HCT116 (cell line): ENCODE data around the gene SCN4A. TPM values are rescaled to one million over a fixed set of nuclear protein-coding genes. Genes with fewer than 3 reads are reported as not detected.
A peak's percentile ranks its signal among the peaks of the same experiment; 100 is the strongest.

Experiments
- ATAC-seq: fragments of 200-7000 bp; cut with Tn5 transposase; 2 replicates; pipeline ENCODE4 v1.9.1; 2020; ENCODE audit warnings: mild to moderate bottlenecking, moderate library complexity
- BruUV-seq: library from RNA; stranded (reverse); fragments of 400-500 nt; replicated peaks from 2 replicates; lab custom pipeline; 2021; lab: Mats Ljungman, UMichigan
- CTCF ChIA-PET: fragments of 300-600 bp; sonication (Branson Sonifier 250); formaldehyde crosslinking; loops from one replicate; lab custom pipeline; 2021; ENCODE audit warnings: antibody characterized with exemption; lab: Charles Lee
- POLR2A ChIA-PET: fragments of 300-600, 350-600 bp; sonication (Branson Sonifier 250); formaldehyde crosslinking; loops from one replicate; lab custom pipeline; 2021; ENCODE audit warnings: antibody characterized with exemption; lab: Charles Lee
- RAD21 ChIA-PET, 2 experiments: fragments of 300-600 bp; sonication (Branson Sonifier 250); formaldehyde crosslinking; loops; one replicate each; lab custom pipeline; 2023; ENCODE audit warnings: low total read pairs in 2 of 2; ENCODE audit not compliant: uncharacterized antibody in 2 of 2, unreplicated experiment in 2 of 2, low non-redundant PET in 1 of 2; lab: Charles Lee
- DNase-seq: peaks from one replicate; pipeline ENCODE4 v3.0.0-alpha.2; 2010; ENCODE audit warnings: low read depth, low spot score
- H2AFZ ChIP-seq: fragments of 200-600 bp; shearing (Covaris generic), sonication (generic); 2 replicates; pipeline ENCODE4 v1.6.1; 2017; ENCODE audit warnings: low read depth, mixed run types, mixed read lengths, antibody characterized with exemption, low read length; ENCODE audit not compliant: poor library complexity, severe bottlenecking
- H3K27ac ChIP-seq: 2 replicates; pipeline ENCODE4 v1.5.1; 2012; ENCODE audit warnings: low read depth, low read length
- H3K27me3 ChIP-seq: fragments of 200-600 bp; sonication (generic); 2 replicates; pipeline ENCODE4 v1.6.1; 2016; ENCODE audit warnings: mixed run types, low read length, mixed read lengths; ENCODE audit not compliant: insufficient read depth
- H3K36me3 ChIP-seq, 2 experiments: fragments of 200-500 bp in 1 of 2; fragments of 200-600 bp in 1 of 2; sonication (Bioruptor generic) in 1 of 2; sonication (generic) in 1 of 2; 2 replicates each; pipeline versions ENCODE4 v1.5.1 to v1.6.1; 2014 to 2016; ENCODE audit warnings: low read length in 2 of 2, inconsistent platforms in 1 of 2, mixed read lengths in 1 of 2, mixed run types in 1 of 2; ENCODE audit not compliant: insufficient read depth in 2 of 2, control insufficient read depth in 1 of 2
- H3K4me1 ChIP-seq, 2 experiments: fragments of 200-600 bp in 1 of 2; sonication (generic) in 1 of 2; 2 replicates each; pipeline versions ENCODE4 v1.5.1 to v1.6.1; 2012 to 2017; ENCODE audit warnings: low read length in 2 of 2, inconsistent platforms in 1 of 2, mild to moderate bottlenecking in 1 of 2, mixed read lengths in 1 of 2, mixed run types in 1 of 2, moderate library complexity in 1 of 2; ENCODE audit not compliant: insufficient read depth in 2 of 2, control insufficient read depth in 1 of 2
- H3K4me2 ChIP-seq: fragments of 200-600 bp; sonication (generic); 2 replicates; pipeline ENCODE4 v1.6.1; 2017; ENCODE audit warnings: mixed run types, low read length, mixed read lengths
- H3K4me3 ChIP-seq, 2 experiments: fragments of 200-600 bp in 1 of 2; sonication (generic) in 1 of 2; replicated peaks in 1 of 2; 2 replicates each; pipeline ENCODE4 v1.5.1; 2011 to 2016; ENCODE audit warnings: low read length in 2 of 2, control low read depth in 1 of 2, low read depth in 1 of 2, mild to moderate bottlenecking in 1 of 2, mixed read lengths in 1 of 2, mixed run types in 1 of 2
- H3K79me2 ChIP-seq: fragments of 200-600 bp; sonication (generic); 2 replicates; pipeline ENCODE4 v1.6.1; 2017; ENCODE audit warnings: mild to moderate bottlenecking, mixed run types, low read length, moderate library complexity, mixed read lengths; ENCODE audit not compliant: insufficient read depth
- H3K9ac ChIP-seq: fragments of 200-600 bp; sonication (generic); 2 replicates; pipeline ENCODE4 v1.6.1; 2016; ENCODE audit warnings: low read length, mixed read lengths
- H3K9me2 ChIP-seq: fragments of 200-600 bp; sonication (generic), shearing (Covaris generic); 2 replicates; pipeline ENCODE4 v1.6.1; 2017; ENCODE audit warnings: mixed run types, mild to moderate bottlenecking, moderate library complexity; ENCODE audit not compliant: insufficient read depth
- H3K9me3 ChIP-seq, 2 experiments: fragments of 200-500 bp in 1 of 2; fragments of 200-600 bp in 1 of 2; sonication (Bioruptor generic) in 1 of 2; sonication (generic) in 1 of 2; 2 replicates each; pipeline ENCODE4 v1.6.1; 2014 to 2017; ENCODE audit warnings: low read length in 2 of 2, mixed read lengths in 2 of 2, inconsistent platforms in 1 of 2, low read depth in 1 of 2, mild to moderate bottlenecking in 1 of 2, mixed run types in 1 of 2, moderate library complexity in 1 of 2; ENCODE audit not compliant: control insufficient read depth in 1 of 2, insufficient read depth in 1 of 2
- H4K20me1 ChIP-seq: fragments of 200-600 bp; sonication (generic), shearing (Covaris generic); 2 replicates; pipeline ENCODE4 v1.6.1; 2017; ENCODE audit warnings: mixed run types, mild to moderate bottlenecking, moderate library complexity; ENCODE audit not compliant: insufficient read depth
- CBX3 ChIP-seq: IDR thresholded peaks from 2 replicates; pipeline ENCODE4 v1.6.1; 2012; ENCODE audit warnings: low read depth
- ELF1 ChIP-seq: IDR thresholded peaks from 2 replicates; pipeline ENCODE4 v1.6.1; 2012; ENCODE audit warnings: low read depth, borderline replicate concordance
- EZH2phosphoT487 ChIP-seq: fragments of 200-600 bp; IDR thresholded peaks from 2 replicates; pipeline ENCODE4 v1.6.1; 2018; ENCODE audit warnings: antibody characterized with exemption, borderline replicate concordance
- SRF ChIP-seq: IDR thresholded peaks from 2 replicates; pipeline ENCODE4 v1.6.1; 2012; ENCODE audit warnings: low read depth
- ZFX ChIP-seq: fragments of 450-650 bp; IDR thresholded peaks from 2 replicates; pipeline ENCODE4 v1.6.1; 2017
- ZNF274 ChIP-seq: fragments of 200-500 bp; sonication (Bioruptor generic); IDR thresholded peaks from 2 replicates; pipeline ENCODE4 v1.6.1; 2014; ENCODE audit warnings: mild to moderate bottlenecking, low read depth, low read length, inconsistent platforms
- intact Hi-C: fragments of 100-400 bp; cut with micrococcal nuclease; formaldehyde crosslinking; loops from 2 replicates; pipeline ENCODE4 v1.10.0; 2022
- total RNA-seq: library from RNA; stranded (reverse); gene quantifications from one replicate; pipeline ENCODE4 v1.2.1, GENCODE V29; 2021; ENCODE audit not compliant: unreplicated experiment
- TF ChIP-seq, protein P1 (sequence below), 3 experiments: fragments of 200-600 bp in 1 of 3; sonication (generic) in 1 of 3; IDR thresholded peaks in 2 of 3; conservative IDR thresholded peaks in 1 of 3; 2 replicates each; pipeline ENCODE4 v1.5.1; 2012 to 2017; ENCODE audit warnings: low read depth in 2 of 3, low read length in 2 of 3, antibody characterized with exemption in 1 of 3, borderline replicate concordance in 1 of 3, control low read depth in 1 of 3, mild to moderate bottlenecking in 1 of 3, mixed read lengths in 1 of 3, mixed run types in 1 of 3, moderate library complexity in 1 of 3; ENCODE audit not compliant: insufficient read depth in 1 of 3

The SCN4A gene
- total RNA-seq, 1 experiment from 2014 or later: 2.7 TPM

DNA sequence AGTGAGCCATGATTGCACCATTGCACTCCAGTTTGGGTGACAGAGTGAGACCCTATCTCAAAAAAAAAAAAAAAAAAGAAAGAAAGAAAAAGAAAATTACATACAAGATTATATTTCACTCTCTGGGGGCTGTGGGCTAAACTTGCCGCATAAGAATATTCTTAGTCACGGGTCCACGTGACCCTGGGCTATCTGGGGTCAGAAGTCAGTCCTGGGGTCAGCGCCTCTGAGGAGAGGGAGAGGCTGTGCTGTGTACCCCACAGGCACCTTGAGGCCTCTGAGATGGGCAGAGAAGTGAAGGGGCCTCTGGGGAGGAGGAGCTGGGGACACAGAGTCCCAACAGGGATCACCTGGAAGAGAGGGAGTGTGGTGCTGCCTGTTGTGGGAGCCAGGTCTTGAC lies 34.8 kb downstream of the SCN4A start:
- H3K9me3 ChIP-seq: no peaks in the 10 kb centered on the region
- H4K20me1 ChIP-seq: no peaks in the 10 kb centered on the region
- POLR2A ChIA-PET: no interaction called here
- H3K27ac ChIP-seq: no peak overlapping the region
- no peak overlapping the region for H3K4me3 ChIP-seq
- H3K36me3 ChIP-seq: no peaks in the 10 kb centered on the region
- intact Hi-C loops: no loop called here
- H3K9me2 ChIP-seq: no peaks in the 10 kb centered on the region
- CTCF ChIA-PET: interaction anchor here (0.7 to 1.6 kb wide), 2 partner anchors 9 to 196 kb away, joined by 4 to 5 read pairs; no protein-coding TSS in a partner anchor
- H2AFZ ChIP-seq: no peak overlapping the region
- ATAC-seq (no peak), DNase-seq (no peak)
- TF ChIP-seq SRF: no peak
- TF ChIP-seq, protein P1, sequence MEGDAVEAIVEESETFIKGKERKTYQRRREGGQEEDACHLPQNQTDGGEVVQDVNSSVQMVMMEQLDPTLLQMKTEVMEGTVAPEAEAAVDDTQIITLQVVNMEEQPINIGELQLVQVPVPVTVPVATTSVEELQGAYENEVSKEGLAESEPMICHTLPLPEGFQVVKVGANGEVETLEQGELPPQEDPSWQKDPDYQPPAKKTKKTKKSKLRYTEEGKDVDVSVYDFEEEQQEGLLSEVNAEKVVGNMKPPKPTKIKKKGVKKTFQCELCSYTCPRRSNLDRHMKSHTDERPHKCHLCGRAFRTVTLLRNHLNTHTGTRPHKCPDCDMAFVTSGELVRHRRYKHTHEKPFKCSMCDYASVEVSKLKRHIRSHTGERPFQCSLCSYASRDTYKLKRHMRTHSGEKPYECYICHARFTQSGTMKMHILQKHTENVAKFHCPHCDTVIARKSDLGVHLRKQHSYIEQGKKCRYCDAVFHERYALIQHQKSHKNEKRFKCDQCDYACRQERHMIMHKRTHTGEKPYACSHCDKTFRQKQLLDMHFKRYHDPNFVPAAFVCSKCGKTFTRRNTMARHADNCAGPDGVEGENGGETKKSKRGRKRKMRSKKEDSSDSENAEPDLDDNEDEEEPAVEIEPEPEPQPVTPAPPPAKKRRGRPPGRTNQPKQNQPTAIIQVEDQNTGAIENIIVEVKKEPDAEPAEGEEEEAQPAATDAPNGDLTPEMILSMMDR (IDR thresholded peaks at IDR 0.05 in 2 of 3, conservative IDR thresholded peaks at IDR 0.05 in 1 of 3; ENCODE audit: borderline replicate concordance in 1 of 3, insufficient read depth in 1 of 3, low read depth in 2 of 3, low read length in 2 of 3): no peak
- no peak for TF ChIP-seq ZFX
- TF ChIP-seq EZH2phosphoT487: no peak
- TF ChIP-seq ZNF274: no peak
- no peak for TF ChIP-seq ELF1
- H3K79me2 ChIP-seq: no peaks in the 10 kb centered on the region
- no peaks in the 10 kb centered on the region for H3K4me1 ChIP-seq
- H3K4me2 ChIP-seq: no peak overlapping the region
- BruUV-seq: no TSS peak
- H3K27me3 ChIP-seq: no peaks in the 10 kb centered on the region
- RAD21 ChIA-PET: no interaction called here
- no peak overlapping the region for H3K9ac ChIP-seq

DNA sequence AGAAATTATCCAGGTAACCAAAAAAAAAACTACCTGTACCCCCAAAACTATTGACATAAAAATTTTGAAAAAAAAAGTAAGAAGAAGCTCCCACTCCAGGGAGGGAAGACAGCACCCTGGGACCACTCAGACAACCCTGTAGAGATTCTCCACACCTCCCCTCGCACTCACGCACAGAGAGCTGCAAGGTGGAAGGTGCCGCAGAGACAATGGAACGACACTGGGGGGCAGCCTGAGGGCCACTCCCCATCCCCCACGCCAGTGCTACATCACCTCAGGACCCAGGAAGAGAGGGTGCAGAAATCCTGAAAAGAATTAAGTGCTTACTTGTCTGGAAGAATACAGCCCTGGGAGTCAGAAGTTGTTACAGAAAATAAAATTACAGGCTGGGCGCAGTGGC lies 35.4 kb downstream of the SCN4A start:
- no peaks in the 10 kb centered on the region for H3K79me2 ChIP-seq
- no peak overlapping the region for H3K4me2 ChIP-seq
- no peak overlapping the region for H3K4me3 ChIP-seq
- no peak overlapping the region for H3K27ac ChIP-seq
- DNase-seq: no peak
- intact Hi-C loops: no loop called here
- ChIA-PET CTCF (interaction anchor here (1.2 to 1.6 kb wide), 3 partner anchors 9 to 196 kb away, joined by 3 to 7 read pairs (median 5); no protein-coding TSS in a partner anchor), POLR2A (no interaction called here), RAD21 (no interaction called here)
- no peaks in the 10 kb centered on the region for H4K20me1 ChIP-seq
- no peak overlapping the region for H2AFZ ChIP-seq
- H3K36me3 ChIP-seq: no peaks in the 10 kb centered on the region
- no peaks in the 10 kb centered on the region for H3K4me1 ChIP-seq
- no peak overlapping the region for H3K9ac ChIP-seq
- TF ChIP-seq, protein P1 (IDR thresholded peaks at IDR 0.05 in 2 of 3, conservative IDR thresholded peaks at IDR 0.05 in 1 of 3; ENCODE audit: borderline replicate concordance in 1 of 3, insufficient read depth in 1 of 3, low read depth in 2 of 3, low read length in 2 of 3): peak in 2 of 3 experiments; percentile 18 to 19; a peak in 2 of 6 replicates
- no peak for TF ChIP-seq CBX3
- BruUV-seq: no TSS peak
- H3K27me3 ChIP-seq: no peaks in the 10 kb centered on the region
- H3K9me3 ChIP-seq: no peaks in the 10 kb centered on the region
- H3K9me2 ChIP-seq: no peaks in the 10 kb centered on the region
- peak; percentile 53 for ATAC-seq
